ENCODE measurements around the gene PLN.

PLN gene

DNA sequence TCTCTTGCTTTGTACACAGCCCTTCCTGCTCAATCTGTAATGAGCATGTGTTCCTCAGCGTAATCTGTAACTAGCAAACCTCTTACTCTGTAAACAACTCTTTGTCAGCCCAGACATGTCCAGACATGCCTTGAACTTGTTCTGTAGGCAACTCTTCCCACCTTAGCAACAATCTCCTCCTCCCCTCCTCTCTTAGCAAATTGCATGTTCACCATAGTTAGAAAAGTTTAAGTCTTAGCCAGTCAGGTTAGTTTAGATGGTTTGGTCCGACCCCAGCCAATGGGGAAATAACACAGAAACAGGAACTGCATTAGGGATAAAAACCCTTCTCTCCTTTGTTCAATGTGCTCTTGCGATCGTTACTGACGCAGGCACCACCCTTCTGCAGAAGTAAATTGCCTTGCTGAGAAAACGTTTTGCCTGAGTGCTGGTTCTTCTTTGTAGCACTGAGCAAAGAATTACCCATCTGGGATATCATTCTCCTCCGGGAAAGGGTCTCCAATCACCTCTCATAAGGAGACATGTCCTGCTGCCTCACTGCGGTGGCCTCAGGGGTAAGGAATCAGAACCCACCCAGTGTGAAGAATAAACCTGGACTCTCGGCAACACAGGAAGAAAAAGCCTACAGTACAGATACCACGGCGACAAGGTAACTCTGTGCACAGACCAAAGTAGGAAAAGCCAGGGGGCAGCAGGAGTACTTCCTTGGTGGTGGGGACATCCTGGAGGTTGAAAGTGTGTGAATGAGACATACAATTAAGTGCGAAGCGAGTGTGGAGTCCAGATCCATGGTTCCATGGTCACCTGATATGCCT is 26.2 kb downstream of the PLN start:
- peak overlapping the region; percentile 21 for H3K27ac ChIP-seq

DNA sequence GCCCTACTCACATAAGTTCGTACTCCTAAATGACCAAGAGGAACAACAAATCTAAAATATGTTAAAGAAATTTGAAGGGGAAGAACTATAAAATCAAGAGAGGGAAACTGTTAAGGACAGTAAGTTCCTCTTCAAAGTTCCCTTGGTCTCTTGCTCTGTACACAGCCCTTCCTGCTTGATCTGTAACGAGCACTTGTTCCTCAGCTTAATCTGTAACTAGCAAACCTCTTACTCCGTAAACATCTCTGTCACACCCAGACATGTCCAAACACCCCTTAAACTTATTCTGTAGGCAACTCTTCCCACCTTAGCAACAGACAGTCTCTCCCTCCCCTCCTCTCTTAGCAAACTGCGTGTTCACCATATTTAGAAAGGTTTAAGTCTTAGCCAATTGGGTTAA is 29.9 kb downstream of the PLN start:
- DNase-seq (ENCODE audit: low read depth, low spot score): no peak
- H3K27ac ChIP-seq: no peak overlapping the region

More for the DNA sequence above, 26.2 kb downstream of the PLN start:
- DNase-seq (ENCODE audit: low read depth, low spot score): peak; percentile 31

DNA sequence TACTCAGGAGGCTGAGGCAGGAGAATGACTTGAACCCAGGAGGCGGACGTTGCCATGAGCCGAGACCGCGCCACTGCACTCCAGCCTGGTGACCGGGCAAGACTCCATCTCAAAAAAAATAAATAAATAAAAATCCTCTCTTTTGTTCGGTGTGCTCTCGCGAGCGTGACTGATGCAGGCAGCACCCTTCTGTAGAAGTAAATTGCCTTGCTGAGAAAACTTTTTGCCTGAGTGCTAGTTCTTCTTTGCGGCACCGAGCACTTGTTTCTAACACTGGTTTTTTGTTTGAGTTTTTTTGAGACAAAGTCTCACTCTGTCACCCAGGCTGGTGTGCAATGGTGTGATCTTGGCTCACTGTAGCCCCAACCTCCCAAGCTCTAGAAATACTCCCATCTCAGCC is 30.5 kb downstream of the PLN start:
- DNase-seq (ENCODE audit: low read depth, low spot score): no peak

DNA sequence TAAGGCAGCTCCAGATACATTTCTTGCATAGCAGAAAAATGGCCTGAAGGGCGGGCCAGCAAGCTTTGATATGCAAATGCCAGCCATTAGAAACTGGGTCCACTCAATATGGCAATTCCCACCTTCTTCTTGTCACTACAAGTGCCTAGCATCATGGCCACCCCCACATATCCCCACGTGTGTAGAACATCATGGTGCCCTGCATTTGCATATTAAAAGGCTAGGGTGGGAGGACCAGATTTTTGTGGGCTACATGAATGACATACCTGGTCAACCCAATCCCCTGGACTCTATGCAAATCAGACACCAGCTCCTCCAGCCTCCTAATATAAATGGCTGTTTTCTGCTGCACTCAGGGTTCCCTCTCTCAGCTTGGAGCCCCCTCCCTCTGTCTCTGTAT is 31.7 kb downstream of the PLN start:
- no peak for DNase-seq (ENCODE audit: low read depth, low spot score)
- no peak overlapping the region for H3K27ac ChIP-seq

More for the DNA sequence above, 30.5 kb downstream of the PLN start:
- no peak overlapping the region for H3K27ac ChIP-seq

DNA sequence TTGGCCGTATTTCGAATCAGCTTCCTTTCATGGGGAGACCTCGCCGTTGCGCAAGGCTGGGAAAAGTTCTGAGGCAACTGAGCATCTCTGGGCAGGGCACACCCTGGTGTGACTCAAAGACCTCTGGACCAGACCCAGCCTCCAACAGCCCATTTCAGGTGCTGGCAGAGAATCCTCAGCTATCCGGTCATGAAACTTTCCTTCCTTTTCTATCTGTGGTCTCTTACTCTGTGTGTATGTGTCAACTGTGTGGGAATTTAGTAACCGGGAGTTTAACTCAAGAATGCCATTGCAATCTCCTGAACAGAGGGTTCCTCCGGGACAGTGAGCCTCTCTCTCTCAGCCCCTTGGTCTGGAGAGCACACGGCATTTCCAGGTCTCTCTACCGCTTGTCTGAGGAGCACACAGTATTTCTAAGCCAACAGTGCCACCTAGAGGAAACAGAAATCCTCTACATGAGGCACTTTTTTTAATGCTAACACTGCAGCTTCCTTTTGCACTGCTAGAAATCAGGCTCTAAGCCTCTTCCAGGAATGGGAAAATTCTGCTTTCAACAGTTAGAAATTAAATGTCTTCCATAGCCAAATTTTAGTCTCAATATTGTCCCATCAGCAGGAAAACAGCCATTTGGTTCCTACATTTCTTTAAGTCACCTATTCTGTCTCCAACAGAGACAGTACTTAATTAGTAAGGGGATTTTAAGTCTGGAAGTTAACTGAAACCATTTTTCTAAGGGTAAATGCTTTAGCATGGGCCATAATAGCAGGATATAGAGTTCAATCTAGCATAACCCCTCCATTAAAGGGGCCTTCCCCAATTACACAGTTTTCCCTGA is 32.7 kb downstream of the PLN start:
- peak; percentile 22 for DNase-seq (ENCODE audit: low read depth, low spot score)

DNA sequence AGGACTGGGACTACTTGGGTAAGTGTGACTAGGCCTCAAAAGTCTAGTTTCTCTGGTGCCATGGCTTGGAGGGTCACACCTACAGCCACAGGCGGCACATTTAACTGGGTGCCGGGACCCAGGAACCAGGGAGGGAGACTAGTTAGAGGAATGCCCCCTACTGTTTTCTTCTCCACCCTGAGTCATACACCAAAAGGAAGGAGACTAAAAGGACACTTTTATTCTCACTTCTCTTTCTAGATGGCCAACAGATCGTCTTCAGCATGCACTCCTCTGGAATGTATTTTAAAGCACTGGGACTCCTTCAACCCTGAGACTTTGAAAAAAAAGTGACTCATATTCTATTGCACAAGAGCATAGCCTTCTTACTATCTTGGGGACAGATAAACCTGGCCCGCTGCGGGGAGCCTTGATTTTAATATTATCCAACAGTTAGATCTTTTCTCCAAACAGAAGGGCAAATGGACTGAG is 33.4 kb downstream of the PLN start:
- no peak for DNase-seq (ENCODE audit: low read depth, low spot score)
- no peak overlapping the region for H3K27ac ChIP-seq

More for the DNA sequence above, 32.7 kb downstream of the PLN start:
- H3K27ac ChIP-seq: no peak overlapping the region

DNA sequence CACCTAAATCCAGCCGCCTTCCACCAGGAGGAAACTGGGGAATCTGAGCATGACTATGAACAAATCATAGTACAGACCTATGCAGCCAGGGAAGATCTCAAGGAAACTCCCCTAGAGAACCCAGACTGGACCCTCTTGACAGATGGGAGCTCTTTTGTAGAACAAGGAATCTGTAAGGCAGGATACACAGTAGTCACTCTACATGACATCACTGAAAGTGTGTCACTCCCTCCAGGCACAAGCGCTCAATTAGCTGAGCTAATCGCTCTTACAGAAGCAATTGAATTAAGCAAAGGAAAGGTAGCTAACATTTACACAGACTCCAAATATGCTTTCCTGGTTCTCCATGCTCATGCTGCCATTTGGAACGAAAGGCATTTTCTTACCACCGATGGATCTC is 36.8 kb downstream of the PLN start:
- H3K27ac ChIP-seq: no peak overlapping the region
- DNase-seq (ENCODE audit: low read depth, low spot score): no peak

DNA sequence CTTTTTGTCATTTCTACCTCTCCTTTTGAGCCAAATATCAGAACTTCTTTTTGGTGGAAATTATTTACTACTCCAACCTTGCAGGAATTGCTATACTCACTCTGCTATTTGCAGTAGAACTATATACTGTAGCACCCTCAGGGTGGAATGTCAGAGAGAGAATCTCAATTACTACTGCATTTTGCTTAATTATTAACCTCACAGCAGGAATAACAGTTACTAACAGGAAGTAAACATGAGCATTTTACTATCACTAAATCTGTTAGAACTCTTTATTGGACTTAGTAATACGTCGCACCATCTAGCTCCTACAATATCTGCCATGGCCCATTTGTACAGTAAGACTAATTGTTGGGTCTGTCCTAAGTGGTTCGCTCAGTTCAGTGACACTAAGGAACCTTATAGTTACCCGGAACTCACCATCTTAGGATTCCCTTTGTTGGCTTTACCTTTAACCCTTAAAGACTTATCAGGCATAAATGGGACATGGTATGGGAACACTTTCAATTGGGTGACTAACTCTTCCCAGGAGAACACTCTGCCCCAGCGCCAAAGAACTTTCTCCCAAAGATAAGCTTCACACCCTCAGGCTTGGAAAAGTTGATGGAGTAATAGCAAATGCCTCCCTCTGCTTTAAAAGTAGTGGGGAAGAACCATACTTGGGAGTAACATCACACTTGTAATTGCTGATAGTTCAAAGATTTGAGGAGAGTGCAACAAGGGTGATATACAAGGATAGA is 38.8 kb downstream of the PLN start:
- no peak overlapping the region for H3K27ac ChIP-seq
- no peak for DNase-seq (ENCODE audit: low read depth, low spot score)

DNA sequence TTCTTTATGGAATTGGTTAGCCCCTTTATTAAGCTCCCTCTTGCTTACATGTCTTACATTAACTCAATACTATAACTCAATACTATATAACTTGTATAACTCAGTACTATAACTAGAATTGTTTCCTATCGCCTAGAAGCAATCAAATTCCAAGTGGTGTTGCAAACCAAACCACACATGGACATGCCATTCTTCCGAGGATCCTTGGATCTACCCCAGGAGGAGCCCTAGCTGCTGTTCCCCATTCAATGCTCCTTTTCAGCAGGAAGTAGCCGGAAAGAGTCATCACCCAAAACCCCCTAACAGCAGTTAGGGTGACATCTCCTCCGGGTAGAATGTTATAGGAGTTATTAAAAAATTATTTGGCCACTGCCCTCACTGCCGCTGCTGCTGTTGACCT is 40.5 kb downstream of the PLN start:
- H3K27ac ChIP-seq: no peak overlapping the region
- no peak for DNase-seq (ENCODE audit: low read depth, low spot score)

DNA sequence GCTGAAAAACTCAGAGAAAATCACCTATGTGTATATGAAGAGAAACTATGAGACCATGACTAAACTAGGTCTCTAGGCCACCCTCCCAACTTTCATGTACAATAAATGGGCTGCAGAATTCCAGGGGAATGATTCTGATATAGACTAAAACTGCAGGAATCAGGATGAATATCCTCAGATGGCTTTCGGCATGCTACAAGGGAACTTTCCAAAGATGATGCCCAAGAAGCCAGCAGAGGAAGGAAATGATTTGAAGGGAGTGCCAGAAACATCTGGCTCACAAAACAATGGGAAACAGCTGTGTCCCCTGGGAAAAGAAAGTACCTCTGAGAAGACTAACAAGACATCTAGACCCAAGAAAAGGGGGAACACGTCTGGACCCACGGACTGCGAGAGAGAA is 41.1 kb downstream of the PLN start:
- no peak overlapping the region for H3K27ac ChIP-seq
- no peak for DNase-seq (ENCODE audit: low read depth, low spot score)

DNA sequence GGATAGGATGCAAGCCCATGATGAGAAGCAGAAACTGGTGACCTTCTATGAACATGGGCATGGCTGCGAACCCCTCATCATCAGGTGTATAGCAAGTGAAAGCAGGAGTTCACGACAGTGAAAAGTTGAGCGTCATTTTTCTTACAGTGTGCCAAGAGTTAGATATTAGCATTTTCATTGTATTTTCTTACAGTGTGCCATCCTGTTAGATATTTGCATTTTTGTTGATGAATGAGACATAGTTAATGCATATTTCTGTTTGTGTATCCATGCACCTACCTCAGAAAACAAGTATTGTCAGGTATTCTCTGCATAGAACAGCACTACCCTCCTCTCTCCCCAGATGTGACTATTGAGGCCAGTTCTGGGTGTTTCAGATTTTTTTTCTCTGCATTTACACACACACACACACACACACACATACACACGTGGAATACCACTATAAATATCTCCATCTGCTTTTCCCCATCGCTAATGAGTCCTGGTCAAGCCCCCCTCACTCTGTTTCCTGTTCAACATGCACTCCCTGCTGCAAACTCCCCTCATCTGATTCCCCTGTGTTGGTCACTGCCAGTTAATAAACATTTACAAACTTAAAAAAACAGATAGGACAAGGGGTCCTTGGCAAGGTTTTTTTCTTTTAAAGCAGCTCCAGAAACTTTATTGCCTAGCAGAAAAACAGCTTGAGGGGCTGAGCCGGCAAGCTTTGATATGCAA is 41.7 kb downstream of the PLN start:
- H3K27ac ChIP-seq: no peak overlapping the region
- DNase-seq (ENCODE audit: low read depth, low spot score): no peak

DNA sequence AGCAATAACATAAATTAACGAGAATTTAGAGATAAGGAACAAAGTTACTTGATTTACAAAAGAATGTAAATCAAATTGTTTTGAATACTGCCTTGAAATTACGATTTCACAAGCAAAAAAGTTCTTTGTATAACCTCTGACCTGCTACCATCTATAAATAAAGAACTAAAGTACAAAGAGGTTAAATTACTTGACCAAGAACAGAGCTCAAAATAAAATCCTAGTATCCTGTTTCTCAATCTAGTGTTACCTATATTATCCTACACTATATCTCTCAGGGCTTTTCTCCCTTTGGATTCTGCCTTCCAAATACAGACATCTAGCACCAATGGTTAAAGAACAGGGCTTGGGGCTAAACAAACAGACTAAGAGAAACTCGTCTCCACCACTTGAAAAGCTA is 43.8 kb downstream of the PLN start:
- DNase-seq (ENCODE audit: low read depth, low spot score): no peak
- no peak overlapping the region for H3K27ac ChIP-seq

DNA sequence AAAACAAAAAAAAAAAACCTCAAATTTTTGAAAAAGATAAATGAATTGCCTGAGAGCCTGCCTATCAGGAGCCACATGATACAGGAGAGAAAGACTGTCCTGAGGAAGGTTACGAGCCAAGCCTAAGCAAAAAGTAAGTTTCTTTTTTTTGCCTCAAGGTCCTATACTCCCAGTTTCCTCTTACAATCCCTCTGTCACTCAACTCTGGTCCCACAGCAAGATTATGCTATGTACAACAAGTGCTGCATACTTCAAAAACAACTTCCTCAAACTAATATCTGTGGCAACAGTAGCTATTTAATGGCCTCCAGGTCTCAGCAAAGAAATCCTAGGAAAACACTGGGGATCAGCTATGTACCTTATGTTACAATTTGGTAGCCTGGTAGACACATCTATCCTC is 46.8 kb downstream of the PLN start:
- H3K27ac ChIP-seq: no peak overlapping the region
- no peak for DNase-seq (ENCODE audit: low read depth, low spot score)

DNA sequence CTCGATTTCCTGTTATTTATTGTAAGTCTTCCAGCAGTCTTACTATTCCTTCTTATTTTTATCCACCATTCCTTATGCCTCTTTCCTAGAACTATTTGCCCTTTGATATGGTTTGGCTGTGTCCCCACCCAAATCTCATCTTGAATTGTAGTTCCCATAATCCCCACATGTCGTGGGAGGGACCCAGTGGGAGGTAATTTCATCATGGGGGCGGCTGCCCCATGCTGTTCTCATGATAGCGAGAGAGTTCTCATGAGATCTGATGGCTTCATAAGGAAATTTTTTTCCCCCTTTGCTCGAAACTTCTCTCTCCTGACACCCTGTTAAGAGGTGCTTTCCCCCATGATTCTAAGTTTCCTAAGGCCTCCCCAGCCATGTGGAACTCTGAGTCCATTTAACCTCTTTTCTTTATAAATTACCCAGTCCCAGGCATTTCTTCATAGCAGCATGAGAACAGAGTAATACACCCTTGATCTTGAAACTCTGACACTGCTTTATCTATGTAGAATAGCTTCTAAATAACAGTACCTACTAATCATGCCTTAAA is 48.8 kb downstream of the PLN start:
- no peak for DNase-seq (ENCODE audit: low read depth, low spot score)
- no peak overlapping the region for H3K27ac ChIP-seq

DNA sequence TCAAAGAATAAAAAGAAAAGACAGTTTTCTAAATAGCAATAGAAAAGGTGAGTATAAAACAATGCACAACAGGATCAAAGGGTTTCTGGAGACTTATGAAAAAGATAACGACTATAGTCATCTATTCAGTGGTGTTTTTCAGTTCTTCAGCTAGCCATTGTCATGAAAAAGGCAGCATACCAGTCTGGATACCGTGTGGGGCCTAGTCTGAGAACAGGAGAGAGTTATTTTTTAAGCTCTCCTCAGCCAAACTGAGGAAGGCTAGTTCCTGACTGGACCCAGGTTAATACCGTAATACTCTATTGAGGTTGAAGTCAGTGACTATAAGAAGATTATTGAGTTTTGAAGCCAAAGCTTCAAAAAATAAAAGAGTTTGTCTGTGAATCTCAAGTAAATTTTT is 49.5 kb downstream of the PLN start:
- no peak overlapping the region for H3K27ac ChIP-seq
- DNase-seq (ENCODE audit: low read depth, low spot score): no peak

DNA sequence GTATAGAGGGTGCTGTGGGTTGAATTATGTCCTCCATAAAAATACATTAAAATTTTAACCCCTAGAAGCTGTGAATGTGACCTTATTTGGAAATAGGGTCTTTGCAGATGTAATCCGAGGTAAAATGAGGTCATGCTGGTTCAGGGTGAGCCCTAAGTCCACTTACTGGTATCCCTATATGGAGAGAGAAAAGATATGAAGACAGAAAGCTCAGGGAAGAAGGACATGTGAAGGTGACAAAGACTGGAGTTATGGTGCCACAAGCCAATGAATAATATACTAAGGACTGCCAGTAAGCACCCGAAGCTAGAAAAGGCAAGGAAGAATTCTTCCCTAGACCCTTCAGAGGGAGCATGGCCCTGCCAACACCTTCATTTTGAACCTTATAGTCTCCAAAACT is 50.2 kb downstream of the PLN start:
- DNase-seq (ENCODE audit: low read depth, low spot score): no peak
- H3K27ac ChIP-seq: no peak overlapping the region

DNA sequence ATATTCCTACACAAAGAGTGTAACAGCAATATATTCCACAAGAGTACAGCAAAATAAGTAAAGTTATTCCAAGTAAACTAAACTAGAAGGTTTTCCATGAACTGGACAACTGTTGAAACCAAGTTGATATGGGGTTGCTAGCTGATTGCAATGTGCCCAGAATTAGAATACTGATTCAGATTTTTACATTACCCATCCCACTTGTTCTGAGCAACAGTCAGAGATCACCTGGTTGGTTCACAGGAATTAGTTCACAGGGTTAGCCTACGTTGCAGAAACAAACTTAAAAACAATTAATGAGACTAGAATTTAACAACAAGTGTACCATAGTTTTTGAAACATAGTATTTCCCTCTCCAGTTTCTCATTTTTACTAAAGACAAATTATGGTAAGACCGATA is 54.2 kb downstream of the PLN start:
- no peak for DNase-seq (ENCODE audit: low read depth, low spot score)
- no peak overlapping the region for H3K27ac ChIP-seq

DNA sequence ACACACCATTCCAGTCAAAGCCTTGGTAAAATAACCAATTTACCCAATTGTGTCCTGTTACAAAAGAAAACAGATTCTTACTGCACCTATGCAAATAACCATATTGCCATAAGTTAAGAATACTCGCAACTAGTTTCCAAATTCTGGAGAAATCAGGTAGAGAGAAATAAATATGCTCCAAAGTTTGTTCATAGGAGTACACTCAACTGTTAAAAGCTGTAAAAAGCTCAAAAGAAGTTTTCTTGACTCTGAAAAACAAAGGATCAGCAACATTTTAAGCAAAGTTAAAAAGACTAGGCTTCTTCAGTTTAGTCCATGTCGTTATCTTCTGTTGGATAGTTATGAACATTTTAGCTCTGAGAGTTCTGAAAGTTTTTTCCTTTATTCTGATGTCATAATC is 55.3 kb downstream of the PLN start:
- DNase-seq (ENCODE audit: low read depth, low spot score): no peak
- H3K27ac ChIP-seq: no peak overlapping the region

DNA sequence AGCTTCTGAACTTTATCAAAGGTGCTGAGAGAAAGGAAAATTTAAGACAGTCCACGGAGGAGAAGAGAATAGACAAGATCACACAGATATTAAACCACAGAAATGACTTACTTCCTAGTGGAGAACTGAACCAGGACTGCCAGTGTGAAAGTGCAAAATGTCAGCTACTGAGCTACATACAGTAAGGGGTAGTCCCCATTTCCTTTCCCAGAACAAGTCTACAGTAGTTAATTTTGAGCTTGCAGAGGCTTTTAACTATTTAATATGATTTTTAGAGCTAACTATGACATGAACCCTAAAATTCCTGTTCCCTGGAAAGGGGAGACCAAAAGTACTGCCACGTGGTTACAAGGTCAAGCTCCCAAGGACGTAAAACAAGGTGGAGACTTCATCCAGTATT is 58.2 kb downstream of the PLN start:
- DNase-seq (ENCODE audit: low read depth, low spot score): no peak

DNA sequence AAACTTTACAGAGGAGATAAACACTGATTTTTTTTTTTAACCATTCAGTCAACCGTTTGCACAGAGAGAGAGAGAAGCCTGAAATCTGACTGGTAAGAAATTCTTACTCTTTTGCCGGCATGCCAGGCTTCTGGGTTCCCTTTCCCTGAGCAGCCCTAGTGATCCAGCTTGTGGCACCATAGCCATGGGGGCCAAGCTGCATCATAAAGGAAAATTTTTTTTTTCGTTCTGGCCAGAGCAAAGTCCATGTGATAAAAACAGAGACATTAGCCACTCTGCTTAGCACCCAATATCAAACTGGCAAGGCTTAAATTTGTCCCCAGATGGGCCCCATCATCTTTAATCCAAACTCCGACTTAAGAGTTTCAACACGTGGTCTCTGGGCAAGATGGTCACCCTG is 58.8 kb downstream of the PLN start:
- no peak overlapping the region for H3K27ac ChIP-seq
- no peak for DNase-seq (ENCODE audit: low read depth, low spot score)

More for the DNA sequence above, 58.2 kb downstream of the PLN start:
- H3K27ac ChIP-seq: no peak overlapping the region

Data from epithelial cell of prostate (primary cell).